ENCODE measurements around the gene COLEC12. TPM values are rescaled to one million over a fixed set of nuclear protein-coding genes. Genes with fewer than 3 reads are reported as not detected.

The COLEC12 gene
- total and polyA plus RNA-seq, 2 experiments from 2014 or later = 23.2 to 28.3 TPM

DNA sequence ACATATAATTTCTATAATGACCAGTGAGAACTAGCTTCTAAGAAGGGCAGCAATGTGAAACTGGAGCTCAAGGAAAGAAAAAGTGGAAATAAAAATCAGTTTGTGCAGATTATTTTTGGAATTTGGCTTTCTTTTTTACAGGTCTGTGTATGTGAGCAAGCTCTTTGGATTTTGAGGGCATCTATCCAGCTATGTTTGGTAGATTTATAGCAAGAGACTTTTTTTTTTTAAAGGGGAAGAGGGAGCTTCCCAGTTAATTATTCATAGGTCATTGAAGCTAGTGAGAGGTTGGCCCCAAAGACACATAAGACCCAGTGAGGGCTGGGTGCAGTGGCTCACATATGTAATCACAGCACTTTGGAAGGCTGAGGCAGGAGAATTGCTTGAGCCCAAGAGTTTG, 24.0 kb upstream of the COLEC12 start:
- Histone ChIP-seq H3K27me3 (no peaks in the 10 kb centered on the region), H3K9me2 (replicated peaks; ENCODE audit: insufficient read depth) (no peaks in the 10 kb centered on the region), H4K20me1 (ENCODE audit: insufficient read depth, poor library complexity, severe bottlenecking) (no peaks in the 10 kb centered on the region), H3K4me2 (peak overlapping the region; percentile 14), H3K4me1 (ENCODE audit: insufficient read depth) (peaks cover 12% of the 10 kb centered on the region), H2AFZ (no peak overlapping the region), H3K36me3 (replicated peaks; ENCODE audit: insufficient read depth, low read depth) (no peaks in the 10 kb centered on the region), H3K79me2 (no peaks in the 10 kb centered on the region), H3K4me3 (no peak overlapping the region), H3K27ac (no peak overlapping the region), H3K9me3 (ENCODE audit: low read depth) (no peaks in the 10 kb centered on the region)
- TF ChIP-seq, protein P1, sequence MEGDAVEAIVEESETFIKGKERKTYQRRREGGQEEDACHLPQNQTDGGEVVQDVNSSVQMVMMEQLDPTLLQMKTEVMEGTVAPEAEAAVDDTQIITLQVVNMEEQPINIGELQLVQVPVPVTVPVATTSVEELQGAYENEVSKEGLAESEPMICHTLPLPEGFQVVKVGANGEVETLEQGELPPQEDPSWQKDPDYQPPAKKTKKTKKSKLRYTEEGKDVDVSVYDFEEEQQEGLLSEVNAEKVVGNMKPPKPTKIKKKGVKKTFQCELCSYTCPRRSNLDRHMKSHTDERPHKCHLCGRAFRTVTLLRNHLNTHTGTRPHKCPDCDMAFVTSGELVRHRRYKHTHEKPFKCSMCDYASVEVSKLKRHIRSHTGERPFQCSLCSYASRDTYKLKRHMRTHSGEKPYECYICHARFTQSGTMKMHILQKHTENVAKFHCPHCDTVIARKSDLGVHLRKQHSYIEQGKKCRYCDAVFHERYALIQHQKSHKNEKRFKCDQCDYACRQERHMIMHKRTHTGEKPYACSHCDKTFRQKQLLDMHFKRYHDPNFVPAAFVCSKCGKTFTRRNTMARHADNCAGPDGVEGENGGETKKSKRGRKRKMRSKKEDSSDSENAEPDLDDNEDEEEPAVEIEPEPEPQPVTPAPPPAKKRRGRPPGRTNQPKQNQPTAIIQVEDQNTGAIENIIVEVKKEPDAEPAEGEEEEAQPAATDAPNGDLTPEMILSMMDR (IDR thresholded peaks at IDR 0.05; ENCODE audit: poor library complexity) = no peak
- TF ChIP-seq EZH2phosphoT487 (IDR thresholded peaks at IDR 0.05; ENCODE audit: low read depth, severe bottlenecking, unreplicated experiment) (no peak), EZH2 (IDR thresholded peaks at IDR 0.05; ENCODE audit: borderline replicate concordance) (no peak)
- DNase-seq (ENCODE audit: low spot score) = peak; percentile 12

DNA sequence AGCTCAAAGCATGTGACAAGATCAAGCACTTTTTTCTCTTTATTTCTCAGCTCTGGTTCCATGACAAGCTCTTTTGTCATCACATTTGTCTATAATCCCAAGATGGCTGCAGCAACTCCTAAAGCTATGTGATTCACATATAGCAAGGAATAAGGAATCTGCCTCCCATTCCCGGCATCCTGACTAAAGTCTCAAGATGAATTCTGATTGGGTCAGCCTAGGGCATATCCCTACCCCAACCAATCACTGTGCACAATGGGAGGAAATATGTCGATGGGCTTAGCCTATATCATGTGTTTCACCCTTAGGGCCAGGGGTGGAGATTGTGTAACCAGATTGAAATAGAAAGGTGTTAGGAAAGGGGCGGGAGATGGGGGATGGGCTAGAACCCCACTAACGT, 23.1 kb upstream of the COLEC12 start:
- Histone ChIP-seq H2AFZ (no peak overlapping the region), H3K9me3 (ENCODE audit: low read depth) (no peaks in the 10 kb centered on the region), H3K79me2 (no peaks in the 10 kb centered on the region), H3K4me1 (ENCODE audit: insufficient read depth) (peaks cover 12% of the 10 kb centered on the region), H3K4me3 (no peak overlapping the region), H3K27me3 (no peaks in the 10 kb centered on the region), H4K20me1 (ENCODE audit: insufficient read depth, poor library complexity, severe bottlenecking) (no peaks in the 10 kb centered on the region), H3K4me2 (no peak overlapping the region), H3K9me2 (replicated peaks; ENCODE audit: insufficient read depth) (no peaks in the 10 kb centered on the region), H3K36me3 (replicated peaks; ENCODE audit: insufficient read depth, low read depth) (no peaks in the 10 kb centered on the region), H3K27ac (no peak overlapping the region)
- no peak for DNase-seq (ENCODE audit: low spot score)
- WGBS (ENCODE audit: low lambda C conversion rate, missing lambda C conversion rate) = 60% methylated on average over 4 of the region's 4 CpGs
- TF ChIP-seq, protein P1 (IDR thresholded peaks at IDR 0.05; ENCODE audit: poor library complexity) = no peak
- TF ChIP-seq EZH2phosphoT487 (IDR thresholded peaks at IDR 0.05; ENCODE audit: low read depth, severe bottlenecking, unreplicated experiment) (no peak), EZH2 (IDR thresholded peaks at IDR 0.05; ENCODE audit: borderline replicate concordance) (no peak)

DNA sequence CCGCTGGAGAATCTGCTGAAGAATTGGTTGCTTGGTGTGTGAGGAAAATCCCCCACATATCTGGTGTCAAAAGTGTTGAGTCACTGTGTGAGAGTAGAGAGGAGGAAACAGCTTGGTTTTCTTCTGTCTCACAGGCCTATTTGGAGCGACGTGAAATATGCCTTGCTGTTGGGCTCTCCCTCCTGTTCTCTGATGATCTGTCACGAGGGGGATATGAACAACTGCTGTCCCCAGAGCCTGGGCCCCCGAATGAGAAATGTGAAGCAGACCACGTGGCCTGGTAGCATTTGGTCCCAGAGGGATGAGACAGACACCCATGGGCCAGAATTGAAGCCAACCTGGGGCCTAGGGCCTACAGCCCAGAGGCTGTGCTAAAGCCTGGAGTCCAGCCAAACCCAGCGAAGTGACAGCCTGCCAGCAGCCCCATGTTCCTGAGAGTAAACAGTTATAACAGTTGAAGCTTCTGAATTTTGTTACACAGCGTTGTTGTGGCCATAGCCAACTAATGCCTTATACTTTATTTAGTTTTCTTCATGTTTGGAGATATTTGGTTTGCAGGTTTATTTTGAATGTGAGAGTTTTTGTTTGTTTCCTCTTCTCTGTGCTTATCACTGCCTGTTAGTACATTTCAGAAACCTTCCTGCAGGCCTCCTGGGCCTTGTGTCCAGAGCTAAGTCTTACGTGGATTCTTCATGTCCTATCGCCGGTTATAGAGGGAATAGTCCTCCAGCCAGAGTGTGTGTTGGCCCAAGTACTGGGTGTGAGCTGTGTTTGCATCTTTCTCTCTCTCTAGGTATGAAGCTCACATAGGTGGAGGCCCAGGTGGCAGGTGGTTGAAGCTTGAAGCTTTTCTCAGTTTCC, 18.7 kb upstream of the COLEC12 start:
- no peaks in the 10 kb centered on the region for H3K9me2 ChIP-seq (replicated peaks; ENCODE audit: insufficient read depth)
- peak overlapping the region; percentile 65 for H3K27ac ChIP-seq
- no peaks in the 10 kb centered on the region for H4K20me1 ChIP-seq (ENCODE audit: insufficient read depth, poor library complexity, severe bottlenecking)
- peak; percentile 30 for DNase-seq (ENCODE audit: low spot score)
- 68% methylated on average over 11 of the region's 11 CpGs for WGBS (ENCODE audit: low lambda C conversion rate, missing lambda C conversion rate)
- no peaks in the 10 kb centered on the region for H3K27me3 ChIP-seq
- H3K36me3 ChIP-seq (replicated peaks; ENCODE audit: insufficient read depth, low read depth) = no peaks in the 10 kb centered on the region
- H3K79me2 ChIP-seq = no peaks in the 10 kb centered on the region
- H3K4me2 ChIP-seq = no peak overlapping the region
- no peaks in the 10 kb centered on the region for H3K4me1 ChIP-seq (ENCODE audit: insufficient read depth)
- no peak for TF ChIP-seq EZH2 (IDR thresholded peaks at IDR 0.05; ENCODE audit: borderline replicate concordance)
- TF ChIP-seq, protein P1 (IDR thresholded peaks at IDR 0.05; ENCODE audit: poor library complexity) = no peak
- no peak for TF ChIP-seq EZH2phosphoT487 (IDR thresholded peaks at IDR 0.05; ENCODE audit: low read depth, severe bottlenecking, unreplicated experiment)
- H2AFZ ChIP-seq = no peak overlapping the region
- H3K4me3 ChIP-seq = no peak overlapping the region
- H3K9me3 ChIP-seq (ENCODE audit: low read depth) = no peaks in the 10 kb centered on the region
